ENCODE data around the gene CA14.
"Not testable (repeated sequence)": the region's sequence is repeated elsewhere in the genome, so short reads cannot be mapped to it uniquely, and the experiment has no call there.

The CA14 gene

GRCh38 chr1:150235852-150236613 is 21.5 kb upstream of the CA14 start, which contains the start of gene ANP32E:
Gene ANP32E (minus strand): TSS chr1:150236112. CDS start chr1:150235786, 326 bp downstream.
- peak; percentile 75 to 91 for DNase-seq (ENCODE audit: extremely low read depth in 1 of 2, low read depth in 1 of 2)

DNA sequence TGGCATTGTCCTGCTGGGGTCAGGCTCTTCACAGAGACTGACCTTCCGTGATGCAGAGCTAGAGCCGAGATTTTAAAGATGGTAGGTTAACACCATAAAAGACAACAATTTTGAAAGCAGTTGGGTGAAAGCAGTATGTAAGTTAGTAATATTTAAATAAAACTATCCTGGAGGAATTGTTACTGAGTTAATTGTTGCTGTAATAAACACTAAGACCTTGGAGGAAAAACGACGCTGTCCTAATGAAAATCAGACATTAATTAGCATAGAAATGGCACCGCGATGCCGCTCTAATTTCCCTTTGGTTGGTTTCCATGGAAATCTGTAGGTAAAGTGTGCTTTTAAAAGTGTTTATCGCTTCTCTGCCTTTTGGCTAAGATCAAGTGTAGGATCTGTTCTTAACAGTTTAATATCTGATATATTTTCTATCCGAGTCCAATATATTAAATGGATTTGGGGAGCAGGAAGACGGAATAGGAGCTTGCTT is 20.9 kb upstream of the CA14 start:
- DNase-seq (ENCODE audit: extremely low read depth in 1 of 2, low read depth in 1 of 2), result no peak

- not testable (repeated sequence) for DNase-seq (ENCODE audit: extremely low read depth in 1 of 2, low read depth in 1 of 2)
Observed at GRCh38 chr1:150237176-150237575, 20.4 kb upstream of the CA14 start.

- DNase-seq (ENCODE audit: extremely low read depth in 1 of 2, low read depth in 1 of 2), result no peak
Observed at GRCh38 chr1:150237746-150238145, 19.8 kb upstream of the CA14 start.

- no peak for DNase-seq (ENCODE audit: extremely low read depth in 1 of 2, low read depth in 1 of 2)
Observed at GRCh38 chr1:150243003-150243402, 14.6 kb upstream of the CA14 start.

- no peak for DNase-seq (ENCODE audit: extremely low read depth in 1 of 2, low read depth in 1 of 2)
Observed at GRCh38 chr1:150249936-150250335, 7.6 kb upstream of the CA14 start.

DNA sequence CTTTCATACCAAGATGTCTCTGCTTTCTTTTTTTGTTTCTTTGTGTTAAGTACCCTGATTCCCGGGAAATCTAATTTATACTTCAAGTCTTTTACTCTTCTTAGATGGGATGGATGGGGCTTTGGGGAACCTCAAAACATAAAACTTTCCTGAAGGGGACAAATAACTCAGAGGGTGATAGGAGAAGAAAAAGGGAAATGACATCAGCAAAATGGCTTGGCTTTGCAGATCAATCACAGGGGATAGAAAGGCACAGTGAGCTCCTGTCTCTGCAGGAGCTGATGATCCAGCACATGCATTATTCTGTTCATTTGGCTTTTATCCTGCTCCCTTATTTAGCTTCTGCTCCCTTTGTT is 1.4 kb upstream of the CA14 start:
- no peak for DNase-seq (ENCODE audit: extremely low read depth in 1 of 2, low read depth in 1 of 2)

- no peak for DNase-seq (ENCODE audit: extremely low read depth in 1 of 2, low read depth in 1 of 2)
Observed at GRCh38 chr1:150256554-150257341, 826 bp upstream of the CA14 start.

GRCh38 chr1:150259217-150259616 is 1.6 kb downstream of the CA14 start:
- DNase-seq (ENCODE audit: extremely low read depth in 1 of 2, low read depth in 1 of 2), result no peak

DNA sequence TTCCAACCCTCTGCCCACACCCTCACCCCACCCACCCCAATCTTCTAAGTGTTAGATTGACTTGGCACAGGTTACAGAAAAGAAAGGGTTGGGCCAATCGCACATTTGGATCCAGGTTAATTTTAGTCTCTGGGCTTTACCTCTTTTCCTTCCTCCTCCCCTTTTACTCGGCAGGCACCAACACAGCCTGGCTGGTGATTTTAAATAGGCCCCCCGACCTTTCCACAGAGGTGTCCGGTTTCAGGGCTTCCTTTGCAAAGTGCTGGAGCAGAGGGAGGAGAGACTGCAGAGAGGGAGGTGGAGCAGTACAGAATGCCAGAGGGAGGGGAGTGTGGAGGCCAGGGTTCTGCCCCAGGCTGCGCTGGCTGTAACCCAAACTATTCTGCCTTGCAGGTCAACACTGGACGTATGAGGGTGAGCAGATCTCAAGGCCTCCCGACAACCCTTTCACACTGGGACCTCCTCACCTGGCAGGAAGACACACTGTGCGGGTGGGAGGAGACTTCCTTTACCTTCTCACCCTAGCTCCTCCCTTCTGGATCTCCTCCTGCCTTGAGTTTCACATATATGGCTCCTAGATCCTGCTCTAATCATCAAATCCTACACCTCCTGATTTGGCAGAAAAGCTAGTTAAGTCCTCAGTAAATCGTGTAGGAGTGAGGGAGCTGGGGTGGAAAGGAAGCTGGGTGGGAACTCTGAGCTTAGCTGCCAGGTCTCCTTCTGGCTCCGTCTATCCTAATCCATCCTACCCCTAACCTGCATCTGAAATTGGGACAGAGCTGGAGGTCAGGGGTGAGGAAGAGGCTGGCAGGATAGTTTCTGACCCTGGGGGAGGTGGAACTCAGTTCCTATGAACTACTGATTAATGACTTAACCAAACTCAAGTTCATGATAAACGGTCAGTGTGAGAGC is 2.4 kb downstream of the CA14 start:
- no peak for DNase-seq (ENCODE audit: extremely low read depth in 1 of 2, low read depth in 1 of 2)

- no peak for DNase-seq (ENCODE audit: extremely low read depth in 1 of 2, low read depth in 1 of 2)
Observed at GRCh38 chr1:150261367-150261766, 3.8 kb downstream of the CA14 start.

DNA sequence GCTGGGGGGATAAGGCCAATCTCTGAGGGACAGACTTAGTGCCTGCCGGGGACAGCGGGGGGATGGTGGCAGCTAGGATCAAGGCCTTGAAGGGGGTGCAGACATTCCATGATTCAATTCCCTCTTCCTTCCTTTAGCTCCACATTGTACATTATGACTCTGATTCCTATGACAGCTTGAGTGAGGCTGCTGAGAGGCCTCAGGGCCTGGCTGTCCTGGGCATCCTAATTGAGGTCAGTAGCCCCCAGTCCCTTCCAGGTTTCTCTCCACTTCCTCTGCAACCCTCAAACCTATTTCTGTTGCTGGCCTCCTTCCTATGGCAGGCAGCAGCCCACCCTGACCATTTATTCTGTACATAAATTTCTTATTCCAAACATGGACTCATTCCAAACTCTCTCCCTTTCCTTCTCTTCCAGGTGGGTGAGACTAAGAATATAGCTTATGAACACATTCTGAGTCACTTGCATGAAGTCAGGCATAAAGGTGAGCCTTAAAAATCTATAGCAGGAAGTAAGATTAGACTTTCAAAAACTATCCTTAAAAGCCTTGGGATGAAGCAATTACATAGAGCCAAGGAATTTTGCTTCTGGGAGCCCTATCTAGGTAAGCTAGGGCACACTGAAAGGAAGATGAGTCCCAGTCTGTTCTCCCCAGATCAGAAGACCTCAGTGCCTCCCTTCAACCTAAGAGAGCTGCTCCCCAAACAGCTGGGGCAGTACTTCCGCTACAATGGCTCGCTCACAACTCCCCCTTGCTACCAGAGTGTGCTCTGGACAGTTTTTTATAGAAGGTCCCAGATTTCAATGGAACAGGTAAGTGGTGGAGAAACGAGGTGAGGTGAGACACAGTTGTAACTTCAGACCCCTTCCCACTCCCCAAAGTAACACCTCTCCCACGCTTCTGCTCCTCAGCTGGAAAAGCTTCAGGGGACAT is 5.1 kb downstream of the CA14 start:
- no peak for DNase-seq (ENCODE audit: extremely low read depth in 1 of 2, low read depth in 1 of 2)

GRCh38 chr1:150263549-150263948 is 6.0 kb downstream of the CA14 start:
- DNase-seq (ENCODE audit: extremely low read depth in 1 of 2, low read depth in 1 of 2), result no peak

GRCh38 chr1:150267896-150268295 is 10.3 kb downstream of the CA14 start:
- DNase-seq (ENCODE audit: extremely low read depth in 1 of 2, low read depth in 1 of 2), result no peak

DNA sequence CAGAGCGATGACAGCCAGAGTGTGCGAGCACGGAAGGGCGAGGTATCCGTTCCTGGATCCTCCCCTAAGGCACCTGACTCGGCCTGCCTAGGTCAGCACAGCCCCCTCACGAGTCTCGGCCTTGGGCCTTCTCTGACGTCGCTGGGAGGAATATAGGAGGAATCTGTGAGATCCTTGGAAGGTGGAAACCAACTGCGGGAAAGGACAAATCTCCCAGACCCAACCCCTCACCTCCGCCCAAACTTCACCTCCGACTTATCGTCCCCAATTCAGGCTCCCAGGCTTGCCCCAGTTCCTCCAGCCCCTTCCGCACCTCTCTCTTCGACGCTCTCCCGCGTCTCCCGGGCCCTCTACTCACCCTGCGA is 10.7 kb downstream of the CA14 start:
- no peak for DNase-seq (ENCODE audit: extremely low read depth in 1 of 2, low read depth in 1 of 2)

GRCh38 chr1:150268705-150269403 is 11.3 kb downstream of the CA14 start, which contains the start of gene APH1A:
Gene APH1A (minus strand): TSS chr1:150269016. CDS start chr1:150268810, 206 bp downstream.
- DNase-seq (ENCODE audit: extremely low read depth in 1 of 2, low read depth in 1 of 2), result peak; percentile 83 to 95

GRCh38 chr1:150269451-150269850 is 11.9 kb downstream of the CA14 start:
- no peak for DNase-seq (ENCODE audit: extremely low read depth in 1 of 2, low read depth in 1 of 2)

DNA sequence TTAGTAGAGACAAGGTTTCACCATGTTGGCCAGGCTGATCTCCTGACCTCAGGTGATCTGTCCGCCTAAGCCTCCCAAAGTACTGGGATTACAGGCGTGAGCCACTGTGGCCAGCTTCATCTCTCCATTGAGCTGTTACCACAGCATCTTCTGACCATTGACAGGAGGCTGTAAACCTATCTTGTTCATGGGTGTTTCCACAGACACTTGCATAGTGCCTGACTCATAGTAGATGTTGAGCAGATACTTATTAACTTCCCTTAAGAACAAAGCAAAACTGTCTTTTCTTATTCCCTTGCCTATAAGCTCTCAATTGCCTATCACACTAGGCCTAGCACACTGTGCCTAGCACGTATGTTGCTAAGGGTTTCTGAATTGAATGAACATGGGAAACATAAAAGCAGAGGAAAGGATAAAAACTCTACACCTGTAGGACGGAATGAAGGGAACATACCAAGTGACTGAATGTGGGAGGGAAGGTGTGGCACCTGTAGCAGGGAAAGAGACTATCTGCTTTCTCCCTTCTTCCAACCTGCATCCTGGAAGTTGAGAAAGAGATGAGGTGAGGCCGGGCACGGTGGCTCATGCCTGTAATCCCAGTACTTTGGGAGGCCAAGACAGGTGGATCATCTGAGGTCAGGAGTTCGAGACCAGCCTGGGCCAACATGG is 13.9 kb downstream of the CA14 start:
- no peak for DNase-seq (ENCODE audit: extremely low read depth in 1 of 2, low read depth in 1 of 2)

DNA sequence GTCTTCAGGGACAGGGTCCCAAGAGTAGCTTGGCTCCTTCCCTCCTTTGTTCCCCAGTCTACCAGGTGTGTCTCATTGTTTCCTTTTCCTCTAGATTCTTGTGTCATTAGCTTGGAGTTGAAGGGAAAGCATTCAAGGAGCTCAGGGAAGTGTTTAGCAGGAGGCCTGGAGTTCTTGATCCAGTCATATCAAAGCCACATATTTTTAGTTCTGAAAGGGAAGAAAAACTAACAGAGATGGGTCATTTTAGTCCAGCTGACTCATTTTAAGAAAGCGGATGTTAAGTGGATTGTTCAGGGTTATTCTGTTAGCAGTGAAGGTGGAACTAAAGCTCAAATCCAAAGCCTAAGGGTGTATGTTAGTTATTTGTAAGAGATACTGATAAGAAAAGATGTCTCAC is 15.7 kb downstream of the CA14 start:
- DNase-seq (ENCODE audit: extremely low read depth in 1 of 2, low read depth in 1 of 2), result no peak

All from stimulated activated CD8-positive, alpha-beta memory T cell treated with anti-CD3 and anti-CD28 coated beads, Interleukin-7, amount 100 ng/mL, for 48 hours (primary cell).